Vagina (tissue), 2 donors: ENCODE results near the gene ZNF415.

Experiments used
- POLR2A ChIP-seq, 2 donors: fragments of 450-650 bp; IDR thresholded peaks; one replicate each; pipeline ENCODE4 v1.6.1; 2017; ENCODE audit warnings: antibody characterized with exemption in 2 of 2, mild to moderate bottlenecking in 2 of 2, moderate library complexity in 2 of 2
- TF ChIP-seq, protein P1 (sequence below), 3 experiments: fragments of 450-650 bp in 2 of 3; fragments of 200-600 bp in 1 of 3; sonication (generic) in 1 of 3; IDR thresholded peaks; one replicate each; pipeline ENCODE4 v1.5.1; 2017 to 2019; ENCODE audit warnings: antibody characterized with exemption in 3 of 3, mild to moderate bottlenecking in 2 of 3, moderate library complexity in 2 of 3

DNA sequence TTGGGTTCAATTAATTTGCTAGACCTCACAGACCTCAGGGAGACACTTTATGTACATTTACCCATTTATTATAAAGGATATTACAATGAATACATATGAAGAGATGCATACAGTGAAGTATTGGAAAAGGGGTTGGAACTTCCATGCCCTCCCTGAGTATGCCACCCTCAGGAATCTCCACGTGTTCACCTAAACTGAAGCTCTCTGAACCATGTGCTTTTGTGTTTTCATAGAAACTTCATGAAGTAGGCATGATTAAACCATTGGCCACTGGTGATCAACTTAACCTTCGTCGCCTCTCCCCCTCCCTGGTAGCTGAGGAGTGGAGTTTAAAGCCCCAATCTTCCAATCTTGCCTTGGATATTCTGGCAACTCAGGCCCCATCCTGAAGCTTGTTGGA, 49.8 kb downstream of the ZNF415 start:
- TF ChIP-seq, protein P1, sequence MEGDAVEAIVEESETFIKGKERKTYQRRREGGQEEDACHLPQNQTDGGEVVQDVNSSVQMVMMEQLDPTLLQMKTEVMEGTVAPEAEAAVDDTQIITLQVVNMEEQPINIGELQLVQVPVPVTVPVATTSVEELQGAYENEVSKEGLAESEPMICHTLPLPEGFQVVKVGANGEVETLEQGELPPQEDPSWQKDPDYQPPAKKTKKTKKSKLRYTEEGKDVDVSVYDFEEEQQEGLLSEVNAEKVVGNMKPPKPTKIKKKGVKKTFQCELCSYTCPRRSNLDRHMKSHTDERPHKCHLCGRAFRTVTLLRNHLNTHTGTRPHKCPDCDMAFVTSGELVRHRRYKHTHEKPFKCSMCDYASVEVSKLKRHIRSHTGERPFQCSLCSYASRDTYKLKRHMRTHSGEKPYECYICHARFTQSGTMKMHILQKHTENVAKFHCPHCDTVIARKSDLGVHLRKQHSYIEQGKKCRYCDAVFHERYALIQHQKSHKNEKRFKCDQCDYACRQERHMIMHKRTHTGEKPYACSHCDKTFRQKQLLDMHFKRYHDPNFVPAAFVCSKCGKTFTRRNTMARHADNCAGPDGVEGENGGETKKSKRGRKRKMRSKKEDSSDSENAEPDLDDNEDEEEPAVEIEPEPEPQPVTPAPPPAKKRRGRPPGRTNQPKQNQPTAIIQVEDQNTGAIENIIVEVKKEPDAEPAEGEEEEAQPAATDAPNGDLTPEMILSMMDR (IDR thresholded peaks at IDR 0.05): no peak
- no peak for TF ChIP-seq POLR2A (IDR thresholded peaks at IDR 0.05)
